ENCODE data around the gene CCDC51. TPM values are rescaled to one million over a fixed set of nuclear protein-coding genes. Genes with fewer than 3 reads are reported as not detected.

Gene CCDC51
- total and polyA plus RNA-seq, 9 of the 15 experiments (the other 6 are each of a cell fraction or from before 2014, with no cell fraction given) = 6.5 to 18.6 (median 15.7) TPM

GRCh38 chr3:48465531-48466378 is 25.8 kb upstream of the CCDC51 start (continued):
- TF ChIP-seq IRF1 (CRISPR knock-in tag; IDR thresholded peaks at IDR 0.05; ENCODE audit: borderline replicate concordance) (no peak), GMEB1 (CRISPR knock-in tag; IDR thresholded peaks at IDR 0.05) (no peak), ZNF398 (CRISPR knock-in tag; IDR thresholded peaks at IDR 0.05) (no peak), POU5F1 (IDR thresholded peaks at IDR 0.05; ENCODE audit: borderline replicate concordance, low read depth, low read length, partially characterized antibody) (no peak), NBN (IDR thresholded peaks at IDR 0.05; ENCODE audit: low read depth) (no peak), ZNF77 (CRISPR knock-in tag; IDR thresholded peaks at IDR 0.05) (no peak), NFE2L1 (tag; IDR thresholded peaks at IDR 0.05; ENCODE audit: borderline replicate concordance, low read depth) (peak; percentile 20; the same call in 1 of the 2 replicates), DMBX1 (CRISPR knock-in tag; IDR thresholded peaks at IDR 0.05; ENCODE audit: borderline replicate concordance) (no peak)
- TF ChIP-seq, protein P1, sequence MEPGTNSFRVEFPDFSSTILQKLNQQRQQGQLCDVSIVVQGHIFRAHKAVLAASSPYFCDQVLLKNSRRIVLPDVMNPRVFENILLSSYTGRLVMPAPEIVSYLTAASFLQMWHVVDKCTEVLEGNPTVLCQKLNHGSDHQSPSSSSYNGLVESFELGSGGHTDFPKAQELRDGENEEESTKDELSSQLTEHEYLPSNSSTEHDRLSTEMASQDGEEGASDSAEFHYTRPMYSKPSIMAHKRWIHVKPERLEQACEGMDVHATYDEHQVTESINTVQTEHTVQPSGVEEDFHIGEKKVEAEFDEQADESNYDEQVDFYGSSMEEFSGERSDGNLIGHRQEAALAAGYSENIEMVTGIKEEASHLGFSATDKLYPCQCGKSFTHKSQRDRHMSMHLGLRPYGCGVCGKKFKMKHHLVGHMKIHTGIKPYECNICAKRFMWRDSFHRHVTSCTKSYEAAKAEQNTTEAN (CRISPR knock-in tag; IDR thresholded peaks at IDR 0.05) = no peak

All from K562 (cell line).